ENCODE results near the gene ASTN2. TPM values are rescaled to one million over a fixed set of nuclear protein-coding genes. Genes with fewer than 3 reads are reported as not detected.
"Not testable (repeated sequence)": the region's sequence is repeated elsewhere in the genome, so short reads cannot be mapped to it uniquely, and the experiment has no call there.

The ASTN2 gene
- polyA plus RNA-seq, 4 donors, result 3.0 to 15.2 (median 3.7) TPM

- FAIRE-seq (no peak), DNase-seq (no peak)
- Histone ChIP-seq H3K27ac (ENCODE audit: low read depth in 1 of 3, low read length in 2 of 3) (no peak overlapping the region), H3K27me3 (ENCODE audit: control insufficient read depth in 3 of 3, insufficient read depth in 3 of 3, low read length in 3 of 3) (no peaks in the 10 kb centered on the region), H3K36me3 (ENCODE audit: control insufficient read depth in 3 of 3, insufficient read depth in 2 of 3, low read depth in 1 of 3, low read length in 3 of 3) (no peaks in the 10 kb centered on the region), H3K4me3 (ENCODE audit: low read depth in 1 of 3, low read length in 3 of 3) (no peak overlapping the region), H3K9me3 (ENCODE audit: control insufficient read depth in 2 of 2, insufficient read depth in 1 of 2, low read depth in 1 of 2, low read length in 1 of 2) (no peaks in the 10 kb centered on the region), H3K4me1 (ENCODE audit: control insufficient read depth in 3 of 3, insufficient read depth in 2 of 3, low read depth in 1 of 3, low read length in 2 of 3) (no peaks in the 10 kb centered on the region)
- 71 to 93% (median 91%) methylated on average over 3 of the region's 3 CpGs for WGBS, 3 donors
Observed at GRCh38 chr9:117074342-117074662, 340.6 kb downstream of the ASTN2 start.

- H3K9me3 ChIP-seq (ENCODE audit: control insufficient read depth in 2 of 2, insufficient read depth in 1 of 2, low read depth in 1 of 2, low read length in 1 of 2), result no peaks in the 10 kb centered on the region
- H3K4me3 ChIP-seq (ENCODE audit: low read depth in 1 of 3, low read length in 3 of 3), result no peak overlapping the region
- H3K36me3 ChIP-seq (ENCODE audit: control insufficient read depth in 3 of 3, insufficient read depth in 2 of 3, low read depth in 1 of 3, low read length in 3 of 3), result no peaks in the 10 kb centered on the region
- H3K27me3 ChIP-seq (ENCODE audit: control insufficient read depth in 3 of 3, insufficient read depth in 3 of 3, low read length in 3 of 3), result no peaks in the 10 kb centered on the region
- WGBS, 3 donors, result 53 to 64% (median 57%) methylated on average over 11 of the region's 11 CpGs
- no peaks in the 10 kb centered on the region for H3K4me1 ChIP-seq (ENCODE audit: control insufficient read depth in 3 of 3, insufficient read depth in 2 of 3, low read depth in 1 of 3, low read length in 2 of 3)
- no peak overlapping the region for H3K27ac ChIP-seq (ENCODE audit: low read depth in 1 of 3, low read length in 2 of 3)
- no peak for DNase-seq
- FAIRE-seq, result no peak
Observed at GRCh38 chr9:117073539-117074341, 341.1 kb downstream of the ASTN2 start.

GRCh38 chr9:117073071-117073470 lies 341.8 kb downstream of the ASTN2 start:
- no peaks in the 10 kb centered on the region for H3K4me1 ChIP-seq (ENCODE audit: control insufficient read depth in 3 of 3, insufficient read depth in 2 of 3, low read depth in 1 of 3, low read length in 2 of 3)
- no peak overlapping the region for H3K4me3 ChIP-seq (ENCODE audit: low read depth in 1 of 3, low read length in 3 of 3)
- H3K27me3 ChIP-seq (ENCODE audit: control insufficient read depth in 3 of 3, insufficient read depth in 3 of 3, low read length in 3 of 3), result no peaks in the 10 kb centered on the region
- H3K36me3 ChIP-seq (ENCODE audit: control insufficient read depth in 3 of 3, insufficient read depth in 2 of 3, low read depth in 1 of 3, low read length in 3 of 3), result no peaks in the 10 kb centered on the region
- DNase-seq (no peak), FAIRE-seq (no peak)
- 69 to 98% (median 85%) methylated on average over 4 of the region's 4 CpGs for WGBS, 3 donors
- no peaks in the 10 kb centered on the region for H3K9me3 ChIP-seq (ENCODE audit: control insufficient read depth in 2 of 2, insufficient read depth in 1 of 2, low read depth in 1 of 2, low read length in 1 of 2)
- no peak overlapping the region for H3K27ac ChIP-seq (ENCODE audit: low read depth in 1 of 3, low read length in 2 of 3)

- Histone ChIP-seq H3K4me1 (ENCODE audit: control insufficient read depth in 3 of 3, insufficient read depth in 2 of 3, low read depth in 1 of 3, low read length in 2 of 3) (no peaks in the 10 kb centered on the region), H3K27me3 (ENCODE audit: control insufficient read depth in 3 of 3, insufficient read depth in 3 of 3, low read length in 3 of 3) (no peaks in the 10 kb centered on the region), H3K36me3 (ENCODE audit: control insufficient read depth in 3 of 3, insufficient read depth in 2 of 3, low read depth in 1 of 3, low read length in 3 of 3) (no peaks in the 10 kb centered on the region), H3K9me3 (ENCODE audit: control insufficient read depth in 2 of 2, insufficient read depth in 1 of 2, low read depth in 1 of 2, low read length in 1 of 2) (no peaks in the 10 kb centered on the region), H3K4me3 (ENCODE audit: low read depth in 1 of 3, low read length in 3 of 3) (no peak overlapping the region), H3K27ac (ENCODE audit: low read depth in 1 of 3, low read length in 2 of 3) (no peak overlapping the region)
- WGBS, 3 donors, result 69 to 80% (median 70%) methylated on average over 3 of the region's 3 CpGs
- no peak for DNase-seq
- FAIRE-seq, result no peak
Observed at GRCh38 chr9:117072216-117072615, 342.6 kb downstream of the ASTN2 start.

- FAIRE-seq; H3K27ac ChIP-seq (ENCODE audit: low read depth in 1 of 3, low read length in 2 of 3): not testable (repeated sequence)
Observed at GRCh38 chr9:117071673-117072207, 343.1 kb downstream of the ASTN2 start.

GRCh38 chr9:117063721-117064471 lies 351.0 kb downstream of the ASTN2 start:
- 74 to 83% (median 75%) methylated on average over 10 of the region's 10 CpGs for WGBS, 3 donors
- H3K4me3 ChIP-seq (ENCODE audit: low read depth in 1 of 3, low read length in 3 of 3), result no peak overlapping the region
- no peaks in the 10 kb centered on the region for H3K9me3 ChIP-seq (ENCODE audit: control insufficient read depth in 2 of 2, insufficient read depth in 1 of 2, low read depth in 1 of 2, low read length in 1 of 2)
- DNase-seq, result no peak
- no peaks in the 10 kb centered on the region for H3K36me3 ChIP-seq (ENCODE audit: control insufficient read depth in 3 of 3, insufficient read depth in 2 of 3, low read depth in 1 of 3, low read length in 3 of 3)
- H3K4me1 ChIP-seq (ENCODE audit: control insufficient read depth in 3 of 3, insufficient read depth in 2 of 3, low read depth in 1 of 3, low read length in 2 of 3), result no peaks in the 10 kb centered on the region
- no peak for FAIRE-seq
- no peaks in the 10 kb centered on the region for H3K27me3 ChIP-seq (ENCODE audit: control insufficient read depth in 3 of 3, insufficient read depth in 3 of 3, low read length in 3 of 3)
- H3K27ac ChIP-seq (ENCODE audit: low read depth in 1 of 3, low read length in 2 of 3), result no peak overlapping the region

More at GRCh38 chr9:117071673-117072207, 343.1 kb downstream of the ASTN2 start:
- H3K4me1 ChIP-seq (ENCODE audit: control insufficient read depth in 3 of 3, insufficient read depth in 2 of 3, low read depth in 1 of 3, low read length in 2 of 3); H3K4me3 ChIP-seq (ENCODE audit: low read depth in 1 of 3, low read length in 3 of 3); H3K27me3 ChIP-seq (ENCODE audit: control insufficient read depth in 3 of 3, insufficient read depth in 3 of 3, low read length in 3 of 3); DNase-seq; H3K9me3 ChIP-seq (ENCODE audit: control insufficient read depth in 2 of 2, insufficient read depth in 1 of 2, low read depth in 1 of 2, low read length in 1 of 2); H3K36me3 ChIP-seq (ENCODE audit: control insufficient read depth in 3 of 3, insufficient read depth in 2 of 3, low read depth in 1 of 3, low read length in 3 of 3): not testable (repeated sequence)
- 74 to 81% (median 80%) methylated on average over 17 to 24 of the region's 24 CpGs for WGBS, 3 donors

GRCh38 chr9:117060963-117061362 lies 353.9 kb downstream of the ASTN2 start:
- Histone ChIP-seq H3K36me3 (ENCODE audit: control insufficient read depth in 3 of 3, insufficient read depth in 2 of 3, low read depth in 1 of 3, low read length in 3 of 3) (no peaks in the 10 kb centered on the region), H3K4me1 (ENCODE audit: control insufficient read depth in 3 of 3, insufficient read depth in 2 of 3, low read depth in 1 of 3, low read length in 2 of 3) (no peaks in the 10 kb centered on the region), H3K27me3 (ENCODE audit: control insufficient read depth in 3 of 3, insufficient read depth in 3 of 3, low read length in 3 of 3) (no peaks in the 10 kb centered on the region), H3K27ac (ENCODE audit: low read depth in 1 of 3, low read length in 2 of 3) (no peak overlapping the region), H3K9me3 (ENCODE audit: control insufficient read depth in 2 of 2, insufficient read depth in 1 of 2, low read depth in 1 of 2, low read length in 1 of 2) (no peaks in the 10 kb centered on the region), H3K4me3 (ENCODE audit: low read depth in 1 of 3, low read length in 3 of 3) (no peak overlapping the region)
- no peak for FAIRE-seq
- DNase-seq, result no peak

GRCh38 chr9:117050007-117050406 lies 364.9 kb downstream of the ASTN2 start:
- no peaks in the 10 kb centered on the region for H3K36me3 ChIP-seq (ENCODE audit: control insufficient read depth in 3 of 3, insufficient read depth in 2 of 3, low read depth in 1 of 3, low read length in 3 of 3)
- no peak overlapping the region for H3K27ac ChIP-seq (ENCODE audit: low read depth in 1 of 3, low read length in 2 of 3)
- H3K4me3 ChIP-seq (ENCODE audit: low read depth in 1 of 3, low read length in 3 of 3), result no peak overlapping the region
- no peaks in the 10 kb centered on the region for H3K9me3 ChIP-seq (ENCODE audit: control insufficient read depth in 2 of 2, insufficient read depth in 1 of 2, low read depth in 1 of 2, low read length in 1 of 2)
- H3K4me1 ChIP-seq (ENCODE audit: control insufficient read depth in 3 of 3, insufficient read depth in 2 of 3, low read depth in 1 of 3, low read length in 2 of 3), result no peaks in the 10 kb centered on the region
- DNase-seq (no peak), FAIRE-seq (no peak)
- WGBS, 3 donors, result 68 to 72% (median 70%) methylated on average over 3 of the region's 3 CpGs
- H3K27me3 ChIP-seq (ENCODE audit: control insufficient read depth in 3 of 3, insufficient read depth in 3 of 3, low read length in 3 of 3), result no peaks in the 10 kb centered on the region
